ENCODE results near the gene PLCD3.
"Not testable (repeated sequence)": the region's sequence is repeated elsewhere in the genome, so short reads cannot be mapped to it uniquely, and the experiment has no call there.

Gene PLCD3

DNA sequence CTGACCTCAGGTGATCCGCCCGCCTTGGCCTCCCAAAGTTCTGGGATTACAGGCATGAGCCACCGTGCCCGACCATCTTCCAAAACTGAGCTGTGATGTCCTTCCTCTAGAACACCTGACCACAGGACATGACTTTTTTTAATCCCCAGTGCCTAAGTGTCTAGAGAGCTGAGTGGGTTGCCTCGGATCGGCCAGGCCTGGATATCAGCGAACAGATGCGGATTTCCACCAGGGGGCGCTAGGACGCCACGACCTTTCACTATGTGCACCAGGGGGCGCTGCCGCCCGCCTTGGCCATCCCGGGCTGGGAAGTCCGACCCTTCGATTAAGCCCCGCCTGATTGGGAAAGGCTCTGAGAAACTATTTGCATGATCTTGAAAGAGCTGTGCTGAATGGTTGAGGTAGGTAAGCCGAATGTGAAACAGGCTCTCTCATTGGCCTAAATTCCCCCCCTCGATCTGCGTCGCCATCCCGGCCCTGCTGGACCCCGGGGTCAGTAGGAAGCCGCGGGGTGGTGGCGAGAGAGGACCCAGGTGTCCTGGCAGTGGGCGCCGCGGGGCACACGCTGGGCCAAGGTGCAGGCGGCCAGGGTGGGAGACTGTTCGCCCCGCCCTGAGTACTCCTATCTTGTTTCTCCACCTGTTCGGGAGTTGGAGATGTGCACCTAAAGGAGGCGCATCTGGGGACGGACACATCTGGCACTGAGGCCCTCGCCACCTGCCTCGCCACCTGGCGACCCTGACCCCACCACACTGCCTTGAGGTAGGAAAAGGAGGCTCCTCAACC is 3.1 kb upstream of the PLCD3 start, which contains the start of gene ACBD4:
Gene ACBD4 (plus strand): TSS at position 496 of the 786 bp plus-strand sequence. CDS start 458 bp downstream, outside the sequence.
- DNase-seq (ENCODE audit: extremely low read depth in 1 of 2, low read depth in 1 of 2), result peak; percentile 91 to 93

DNA sequence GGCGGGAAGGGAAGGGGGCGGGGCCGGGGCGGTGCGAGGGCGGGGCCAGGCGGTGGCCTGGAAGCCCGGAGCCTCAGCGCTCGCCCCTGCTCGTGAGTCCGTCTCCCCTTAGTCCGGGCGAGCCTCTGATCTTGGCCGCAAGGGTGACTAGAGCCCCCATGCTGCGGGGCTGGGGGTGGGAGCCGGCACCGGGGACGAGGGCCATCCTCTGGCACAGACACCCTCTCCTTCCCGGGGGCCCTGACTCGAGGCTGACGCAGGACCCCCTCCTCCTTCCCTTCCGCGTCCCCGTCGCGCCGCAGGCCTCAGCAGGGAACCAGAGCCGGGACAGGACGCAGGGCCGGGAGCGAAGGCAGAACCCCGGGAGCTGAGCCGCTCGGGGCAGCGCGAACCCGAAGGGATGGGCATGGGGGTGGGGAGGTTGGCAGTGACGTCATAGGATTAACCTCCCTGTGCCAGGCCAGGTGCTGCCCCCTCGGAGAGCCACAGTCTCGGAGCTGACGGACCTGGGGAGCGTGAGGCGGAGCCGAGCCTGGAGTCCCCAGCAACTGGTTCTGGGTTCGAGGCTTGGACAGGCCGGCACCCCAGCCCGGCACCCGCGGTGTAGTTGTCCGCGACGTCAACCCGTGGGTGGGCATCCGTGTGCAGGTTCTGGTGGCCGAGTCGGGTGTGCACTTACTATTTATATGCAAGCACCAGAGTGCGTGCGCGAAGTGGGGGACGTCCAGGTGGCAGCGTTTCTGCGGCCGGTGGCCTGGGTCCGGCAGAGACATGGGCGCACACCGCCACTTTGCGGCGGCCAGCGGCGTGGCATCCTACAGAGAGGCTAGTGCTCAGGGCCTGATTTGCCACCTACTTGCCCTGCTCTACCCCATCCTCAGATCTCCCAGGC is 503 bp upstream of the PLCD3 start:
- peak; percentile 44 to 45 for DNase-seq (ENCODE audit: extremely low read depth in 1 of 2, low read depth in 1 of 2)

DNA sequence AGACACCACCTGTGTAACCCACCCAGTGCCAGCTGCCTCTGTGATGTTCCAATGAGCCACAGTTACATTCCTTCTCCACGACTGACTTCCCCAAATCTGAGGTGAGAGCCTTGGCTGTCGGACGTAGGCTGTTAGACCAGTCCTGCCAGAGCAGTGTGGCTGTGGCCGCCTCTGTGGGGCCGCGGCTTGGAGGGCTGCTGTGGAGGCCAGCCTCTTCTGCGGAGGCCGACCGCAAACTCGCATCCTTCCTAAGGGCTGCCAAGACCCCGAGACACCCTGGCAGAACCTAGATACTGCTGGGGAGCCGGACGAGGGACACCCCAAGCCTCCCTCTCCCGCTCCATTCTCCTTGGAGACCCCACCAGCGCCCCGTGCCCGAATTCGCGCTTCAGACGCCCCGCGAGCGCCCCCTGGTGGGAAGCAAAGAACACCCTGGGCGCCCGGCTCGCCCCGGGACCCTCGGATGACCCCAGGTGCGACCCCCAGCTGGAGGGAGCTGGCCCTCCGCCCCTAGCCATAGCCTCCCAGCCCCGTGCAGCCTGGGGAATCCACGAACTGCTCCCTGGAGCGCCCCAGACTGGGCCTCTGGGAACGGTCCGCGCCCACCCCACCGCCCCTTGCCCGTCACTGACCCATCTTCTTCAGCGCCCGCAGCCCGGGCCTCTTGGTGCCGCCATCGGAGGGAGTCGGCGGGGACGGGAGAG is 547 bp downstream of the PLCD3 start:
- peak in 1 of 2 donors; percentile 19 for DNase-seq (ENCODE audit: extremely low read depth in 1 of 2, low read depth in 1 of 2)

DNA sequence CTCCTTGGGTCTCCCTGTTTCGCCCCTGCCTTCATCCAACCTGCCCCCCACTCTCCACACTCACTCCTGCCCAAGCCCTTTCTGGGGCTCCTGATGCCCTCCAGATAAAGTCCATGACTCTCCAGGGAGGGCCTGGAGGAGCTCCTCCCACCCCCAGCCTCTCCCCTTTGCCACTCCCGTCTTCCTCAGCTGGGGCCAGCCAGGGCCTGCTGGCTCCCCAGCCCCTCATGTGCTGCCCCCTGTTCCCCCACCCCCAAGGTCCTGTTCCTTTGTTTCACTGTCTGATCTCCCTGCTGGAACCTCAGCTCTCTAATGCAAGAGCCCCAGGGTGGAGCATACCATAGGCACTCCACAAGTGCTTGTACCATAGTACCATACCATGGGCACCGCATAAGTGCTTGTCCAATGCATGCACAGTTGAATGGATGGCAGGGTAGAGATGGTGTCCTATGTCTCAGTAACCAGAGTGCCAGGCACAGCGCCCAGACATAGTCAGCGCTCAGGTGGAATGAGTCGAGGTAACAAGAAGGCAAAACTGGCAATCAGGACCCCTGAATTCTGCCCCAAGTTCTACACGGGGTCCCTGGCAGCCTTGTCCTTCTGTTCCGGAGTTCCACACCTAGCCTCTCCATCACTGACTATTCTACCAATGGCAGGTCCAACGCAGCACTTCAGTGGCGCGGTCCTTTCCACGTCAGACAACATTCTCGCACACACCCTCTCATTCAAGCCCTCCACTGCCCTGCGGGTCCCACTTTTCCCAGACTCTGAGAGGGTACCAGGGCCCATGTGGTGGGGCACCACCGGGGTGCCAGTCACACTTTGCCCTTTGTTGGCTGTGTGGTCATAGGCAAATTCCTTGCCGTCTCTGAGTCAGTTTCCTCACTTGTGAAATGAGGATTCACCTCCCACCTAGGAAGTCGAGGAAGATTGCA is 1.4 kb downstream of the PLCD3 start:
- DNase-seq (ENCODE audit: extremely low read depth in 1 of 2, low read depth in 1 of 2), result no peak

DNA sequence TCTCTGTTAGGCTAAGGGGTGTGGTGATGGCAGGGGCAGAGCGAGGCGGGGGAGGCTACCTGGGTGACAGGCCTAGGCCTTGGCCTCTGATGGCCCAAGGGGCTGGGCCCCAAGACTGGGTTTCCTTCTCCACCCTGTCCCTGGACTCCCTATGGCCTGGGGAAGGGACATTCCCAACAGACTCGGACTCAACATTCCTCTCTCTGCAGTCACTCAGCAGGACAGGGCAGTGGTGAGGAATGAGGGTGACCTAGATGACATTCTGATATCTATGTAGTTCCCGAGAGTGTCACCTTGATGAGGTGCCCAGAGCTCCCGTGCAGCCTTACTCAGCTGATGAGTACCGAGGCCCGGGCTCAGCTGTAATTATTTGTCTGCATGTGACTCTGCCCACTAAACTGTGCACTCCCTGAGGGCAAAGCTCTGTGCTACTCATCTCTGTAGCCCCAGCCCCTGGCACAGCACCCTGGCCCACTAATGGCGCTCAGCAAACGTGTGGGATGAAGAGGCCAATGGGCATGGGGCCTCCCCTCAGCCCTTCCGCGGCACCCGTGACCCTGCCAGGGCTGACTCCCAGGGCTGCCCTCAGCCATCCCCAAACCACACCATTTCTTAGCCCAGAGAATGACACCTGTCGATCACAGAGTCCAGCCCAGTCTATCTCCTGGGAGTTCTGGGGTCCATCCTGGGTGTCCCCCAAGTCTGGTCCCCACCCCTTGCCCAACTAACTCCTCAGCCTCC is 2.2 kb downstream of the PLCD3 start:
- no peak for DNase-seq (ENCODE audit: extremely low read depth in 1 of 2, low read depth in 1 of 2)

DNA sequence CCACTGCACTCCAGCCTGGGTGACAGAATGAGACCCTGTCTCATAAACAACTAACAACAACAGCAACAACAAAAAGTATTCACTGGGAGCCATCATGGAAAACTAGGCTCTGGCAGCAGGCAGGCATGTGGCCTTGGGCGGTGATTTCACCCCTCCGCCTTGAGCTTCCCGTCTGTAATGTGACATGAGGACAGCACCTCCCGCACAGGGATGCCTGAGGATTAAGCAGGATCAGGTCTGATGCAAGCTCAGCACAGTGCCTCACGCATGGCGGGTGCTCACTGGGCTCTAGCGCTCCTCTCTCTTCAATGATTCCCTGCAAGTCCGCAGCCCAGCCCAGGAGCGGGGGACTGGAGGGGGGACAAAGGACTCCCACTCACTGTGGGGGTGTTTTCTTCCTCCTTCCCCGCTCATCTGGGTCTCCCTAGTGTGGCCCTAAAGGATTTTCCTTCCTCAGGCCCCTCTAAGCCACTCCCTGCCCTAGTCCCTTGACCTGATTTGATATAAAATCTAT is 2.8 kb downstream of the PLCD3 start:
- no peak for DNase-seq (ENCODE audit: extremely low read depth in 1 of 2, low read depth in 1 of 2)

DNA sequence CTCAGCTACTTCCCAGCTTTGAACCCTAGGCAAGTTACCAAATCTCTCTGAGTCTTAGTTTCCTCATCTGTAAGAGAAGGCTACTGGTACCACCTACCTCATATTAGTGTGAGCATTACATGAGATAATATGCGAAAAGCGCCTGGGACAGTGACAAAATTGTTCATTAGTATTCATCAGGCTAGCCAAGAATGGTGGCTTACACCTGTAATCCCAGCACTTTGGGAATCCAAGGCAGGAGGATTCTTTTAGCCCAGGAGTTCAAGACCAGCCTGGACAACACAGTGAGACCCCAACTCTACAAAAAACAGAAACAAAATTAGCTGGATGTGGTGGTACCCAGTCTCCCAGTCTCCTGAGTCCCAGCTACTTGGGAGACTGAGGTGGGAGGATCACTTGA is 3.3 kb downstream of the PLCD3 start:
- DNase-seq (ENCODE audit: extremely low read depth in 1 of 2, low read depth in 1 of 2), result no peak

DNA sequence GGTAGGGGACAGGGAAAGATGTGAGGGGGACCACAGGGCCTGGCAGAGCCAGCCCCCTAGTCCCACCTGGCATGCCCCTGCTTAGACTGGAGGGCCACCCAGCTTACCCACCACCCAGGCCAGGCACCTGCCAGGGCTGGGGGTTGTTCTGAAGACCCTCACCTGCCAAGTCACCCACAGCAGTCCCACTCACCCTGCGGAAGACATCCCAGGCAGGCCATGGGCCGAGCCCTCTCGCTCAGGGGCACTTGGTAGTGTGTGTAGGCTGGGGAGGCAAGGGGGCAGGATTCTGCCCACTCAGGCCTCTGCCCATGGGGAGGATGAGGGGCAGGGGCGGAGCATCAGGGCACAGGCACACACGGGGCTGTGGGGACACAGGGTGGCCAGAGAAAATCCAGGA is 4.0 kb downstream of the PLCD3 start:
- no peak for DNase-seq (ENCODE audit: extremely low read depth in 1 of 2, low read depth in 1 of 2)

DNA sequence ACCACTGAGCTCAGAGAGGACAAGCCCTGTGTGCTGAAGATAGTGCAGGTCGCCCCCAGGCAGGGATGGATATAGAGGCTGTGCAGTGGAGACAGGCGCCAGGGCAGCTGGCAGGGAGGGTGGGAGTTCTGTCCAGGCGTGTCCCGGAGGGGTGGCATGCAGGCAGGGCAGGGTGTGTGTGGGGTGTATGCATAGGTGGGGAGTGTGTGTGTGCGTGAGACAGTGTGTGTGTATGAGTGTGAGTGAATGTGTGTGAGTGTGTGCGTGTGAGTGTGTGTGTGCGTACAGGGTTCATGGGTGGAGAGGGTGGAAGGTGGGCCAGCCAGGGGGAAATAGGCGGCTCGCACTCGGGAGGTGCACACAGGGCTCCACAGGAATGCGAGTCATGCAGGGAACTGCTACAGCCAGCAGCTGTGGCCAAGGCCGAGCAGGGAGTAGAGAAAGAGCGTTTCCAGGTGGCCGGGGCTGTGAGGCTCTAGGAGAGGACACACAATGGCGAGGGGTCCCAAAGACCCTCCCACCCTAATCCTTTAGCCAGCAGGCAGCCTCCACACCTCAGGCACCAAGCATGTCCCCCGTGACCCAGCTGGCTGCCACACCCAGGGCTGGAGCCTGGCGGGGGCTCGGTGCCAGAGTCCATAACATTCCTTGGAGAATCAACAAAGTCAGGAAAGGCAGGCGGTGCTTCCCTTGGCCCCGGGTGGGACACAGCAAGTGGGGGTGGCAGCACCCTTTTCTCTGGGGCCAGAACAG is 4.6 kb downstream of the PLCD3 start:
- DNase-seq (ENCODE audit: extremely low read depth in 1 of 2, low read depth in 1 of 2), result no peak

DNA sequence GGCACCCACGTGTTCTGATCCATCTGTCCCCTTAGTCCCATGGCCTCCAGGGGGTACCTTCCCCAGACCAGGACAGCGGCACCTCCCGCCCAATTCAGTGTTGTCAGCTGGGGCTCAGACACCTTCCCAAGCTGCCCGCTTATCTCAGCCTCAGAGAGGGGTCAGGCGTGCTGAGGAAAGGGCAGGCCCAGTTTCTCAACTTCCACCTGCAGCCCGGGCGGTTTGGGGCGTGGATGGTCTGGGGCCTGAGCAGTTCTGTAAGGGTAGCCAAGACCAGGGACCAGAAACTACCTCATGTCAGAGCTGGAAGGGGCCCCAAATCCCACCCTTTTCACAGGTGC is 5.1 kb downstream of the PLCD3 start:
- no peak for DNase-seq (ENCODE audit: extremely low read depth in 1 of 2, low read depth in 1 of 2)

DNA sequence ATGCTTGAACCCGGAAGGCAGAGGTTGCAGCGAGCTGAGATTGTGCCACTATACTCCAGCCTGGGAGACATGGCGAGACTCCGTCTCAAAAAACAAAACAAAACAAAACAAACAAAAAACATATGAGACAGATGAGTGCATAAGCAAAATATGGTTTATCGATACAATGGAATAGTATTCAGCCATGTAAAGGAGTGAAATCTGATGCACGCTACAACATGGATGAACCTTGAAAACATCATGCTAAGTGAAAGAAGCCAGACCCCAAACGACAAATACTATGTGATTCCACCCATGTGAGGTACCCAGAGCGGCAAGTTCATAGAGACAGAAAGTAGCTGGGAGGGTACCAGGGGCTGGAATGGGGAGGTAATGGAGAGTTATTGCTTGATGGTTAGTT is 6.8 kb downstream of the PLCD3 start:
- no peak for DNase-seq (ENCODE audit: extremely low read depth in 1 of 2, low read depth in 1 of 2)

DNA sequence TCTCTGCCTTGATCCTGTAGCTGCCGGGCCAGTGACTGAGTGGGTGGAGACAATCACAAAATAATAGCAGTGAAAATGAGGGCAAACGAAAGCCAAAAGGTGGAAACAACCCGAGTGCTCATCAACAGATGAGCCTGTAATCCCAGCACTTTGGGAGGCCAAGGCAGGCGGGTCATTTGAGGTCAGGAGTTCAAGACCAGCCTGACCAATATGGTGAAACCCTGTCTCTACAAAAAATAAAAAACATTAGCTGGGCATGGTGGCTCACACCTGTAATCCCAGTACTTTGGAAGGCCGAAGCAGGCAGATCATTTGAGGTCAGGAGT is 7.6 kb downstream of the PLCD3 start:
- not testable (repeated sequence) for DNase-seq (ENCODE audit: extremely low read depth in 1 of 2, low read depth in 1 of 2)

DNA sequence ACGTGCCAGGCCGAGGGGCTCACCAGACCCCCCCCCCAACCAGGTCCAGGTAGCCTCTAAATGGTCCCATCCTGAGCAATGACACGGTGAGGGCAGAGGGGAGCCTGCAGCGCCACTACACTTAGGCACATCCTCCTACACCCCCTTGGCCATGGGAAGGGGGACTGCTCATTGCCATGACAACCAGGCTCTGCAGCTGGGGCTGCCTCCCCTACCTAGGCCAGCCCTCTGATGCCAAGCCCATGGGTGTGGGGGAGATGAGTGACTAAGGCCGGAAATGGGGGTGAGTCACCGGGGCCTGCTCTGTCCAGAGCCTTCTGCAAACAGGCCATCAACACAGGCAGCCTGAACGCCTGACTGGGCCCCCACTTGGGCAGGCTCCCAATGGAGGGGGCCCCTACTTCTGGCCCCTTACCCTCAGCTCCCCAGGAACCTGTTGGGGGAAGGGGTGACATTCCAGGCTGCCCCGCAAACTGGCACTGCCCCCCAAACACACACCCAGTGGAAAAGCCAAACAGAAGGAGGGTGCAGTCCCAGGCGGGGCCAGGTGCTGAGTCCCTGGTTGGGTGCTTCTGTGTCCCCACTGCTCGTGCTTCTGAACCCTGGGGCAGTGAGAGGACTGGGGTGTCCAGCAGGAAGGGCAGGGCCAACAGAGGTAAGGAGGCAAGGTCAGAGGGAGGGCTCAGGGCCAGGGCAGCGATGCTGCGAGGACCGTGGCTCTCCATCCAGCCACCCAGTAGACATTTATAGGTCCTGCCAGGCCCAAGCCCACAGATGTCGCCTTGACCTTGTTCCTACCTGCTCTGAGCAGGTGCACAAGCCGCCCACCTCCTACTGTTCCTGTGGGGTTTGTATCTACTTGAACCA is 8.2 kb downstream of the PLCD3 start:
- DNase-seq (ENCODE audit: extremely low read depth in 1 of 2, low read depth in 1 of 2), result peak in 1 of 2 donors; percentile 27

DNA sequence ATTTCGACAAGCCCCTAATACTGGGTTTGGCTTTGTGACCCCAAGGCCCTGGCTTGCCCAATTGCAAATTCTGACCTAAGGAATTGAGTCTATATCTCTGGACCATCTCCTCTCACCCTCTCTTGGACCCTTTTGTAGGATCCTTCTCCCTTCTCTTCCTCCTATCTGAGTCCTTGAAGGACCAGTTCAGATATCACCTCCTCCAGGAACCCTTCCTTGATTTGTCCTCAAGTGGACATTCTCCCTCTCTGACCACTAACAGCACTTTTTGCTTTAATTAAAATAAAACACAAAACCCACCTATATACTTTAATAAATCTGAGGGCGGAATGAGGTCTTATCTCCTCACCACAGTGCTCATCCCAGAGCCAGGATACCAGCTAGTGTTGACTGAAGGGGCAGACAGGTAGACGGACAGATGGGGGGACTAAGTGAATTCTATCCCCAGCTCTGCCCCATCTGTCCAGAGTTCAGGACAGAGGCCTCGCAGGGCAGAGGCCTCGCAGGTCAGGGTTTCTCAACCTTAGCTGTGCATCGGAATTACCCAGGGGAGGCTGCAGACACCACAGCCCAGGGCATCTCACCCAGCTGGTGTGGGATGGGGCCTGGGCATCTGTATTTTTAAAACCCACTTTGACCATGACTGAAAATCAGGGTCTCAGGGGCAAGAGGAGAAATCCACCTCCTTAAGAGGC is 9.1 kb downstream of the PLCD3 start:
- DNase-seq (ENCODE audit: extremely low read depth in 1 of 2, low read depth in 1 of 2), result no peak

DNA sequence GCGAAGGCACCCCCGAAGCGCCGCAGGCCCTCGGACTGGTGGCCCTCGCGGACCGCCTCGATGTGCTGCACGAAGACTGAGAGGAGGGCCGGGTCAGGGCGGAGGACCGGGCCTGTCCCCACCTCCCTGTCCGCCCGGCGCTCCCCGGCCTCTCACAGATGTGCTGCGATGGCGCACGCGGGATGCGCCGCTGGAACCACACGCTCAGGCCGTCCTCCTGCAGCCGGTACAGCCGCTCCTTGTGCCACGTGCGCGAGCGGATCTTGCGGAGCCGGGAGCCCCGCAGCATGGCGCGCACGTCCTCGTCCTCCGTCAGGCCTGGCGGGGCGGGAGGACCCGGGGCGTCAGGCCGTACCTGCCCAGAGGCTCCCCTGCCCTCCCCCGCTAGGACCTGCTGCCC is 11.3 kb downstream of the PLCD3 start:
- no peak for DNase-seq (ENCODE audit: extremely low read depth in 1 of 2, low read depth in 1 of 2)

DNA sequence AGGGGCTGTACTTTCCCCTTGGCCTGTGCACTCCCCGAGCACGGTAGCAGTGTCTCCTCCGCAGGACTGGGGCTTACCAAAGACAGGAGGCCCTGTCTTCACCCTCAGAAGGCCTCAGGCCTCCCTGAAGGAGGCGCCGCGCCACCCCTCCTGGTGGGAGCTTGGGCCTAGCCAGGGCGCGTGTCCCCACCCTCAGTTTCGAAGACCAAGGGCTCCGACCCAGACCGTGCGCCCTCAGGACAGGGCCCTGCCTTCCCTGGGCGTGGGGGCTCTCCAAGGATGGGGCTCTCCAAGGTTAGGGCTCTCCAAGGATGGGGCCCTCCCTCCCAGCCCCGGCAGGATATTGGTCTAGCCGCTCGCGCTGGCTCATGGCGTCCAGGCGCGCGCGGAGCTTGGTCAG is 11.8 kb downstream of the PLCD3 start:
- no peak for DNase-seq (ENCODE audit: extremely low read depth in 1 of 2, low read depth in 1 of 2)

DNA sequence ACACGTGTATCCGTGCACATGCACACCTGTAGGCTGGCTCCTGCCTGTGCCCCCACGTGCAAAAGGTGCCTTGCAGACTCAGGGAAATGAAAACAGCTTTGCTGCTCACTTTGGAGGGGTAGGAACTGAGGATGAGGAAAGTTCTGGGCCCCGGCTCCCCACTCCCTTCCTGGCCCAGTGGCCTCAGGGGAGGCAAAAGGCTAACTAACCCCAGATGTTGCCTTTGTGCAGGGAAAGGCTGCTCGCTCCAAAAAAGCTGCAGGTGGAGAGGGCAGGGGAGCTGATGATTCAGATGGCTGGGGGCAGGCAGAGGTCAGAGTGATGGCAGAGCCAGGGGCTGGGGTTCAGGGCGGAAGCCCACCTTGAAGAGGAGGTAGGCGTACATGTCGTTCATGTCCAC is 12.4 kb downstream of the PLCD3 start:
- DNase-seq (ENCODE audit: extremely low read depth in 1 of 2, low read depth in 1 of 2), result no peak

Measured in stimulated activated CD8-positive, alpha-beta memory T cell treated with anti-CD3 and anti-CD28 coated beads, Interleukin-7, amount 100 ng/mL, for 48 hours (primary cell).